IMR-90 (cell line): ENCODE measurements around the gene CENPH.
A peak's percentile ranks its signal among the peaks of the same experiment; 100 is the strongest.

Source experiments
- BHLHE40 ChIP-seq: fragments of 150-350 bp; IDR thresholded peaks from 2 replicates; pipeline ENCODE4 v1.6.1; 2016; ENCODE audit warnings: mild to moderate bottlenecking, low read depth, low read length
- CEBPB ChIP-seq: IDR thresholded peaks from 2 replicates; pipeline ENCODE4 v1.6.1; 2012; ENCODE audit warnings: low read depth, low read length, improper control_type of control experiment
- CHD1 ChIP-seq: IDR thresholded peaks from 2 replicates; pipeline ENCODE4 v1.6.1; 2012; ENCODE audit warnings: low read depth, low read length, improper control_type of control experiment
- FOS ChIP-seq: fragments of 150-350 bp; IDR thresholded peaks from 2 replicates; pipeline ENCODE4 v1.6.1; 2016; ENCODE audit warnings: low read depth, low read length
- MAFK ChIP-seq: IDR thresholded peaks from 2 replicates; pipeline ENCODE4 v1.6.1; 2012; ENCODE audit warnings: low read depth, low read length, improper control_type of control experiment
- MAZ ChIP-seq: IDR thresholded peaks from 2 replicates; pipeline ENCODE4 v1.6.1; 2012; ENCODE audit warnings: low read depth, mild to moderate bottlenecking, low read length, improper control_type of control experiment, moderate library complexity, borderline replicate concordance
- POLR2A ChIP-seq: IDR thresholded peaks from 2 replicates; pipeline ENCODE4 v1.6.1; 2012; ENCODE audit warnings: mild to moderate bottlenecking, low read depth, low read length
- RCOR1 ChIP-seq: IDR thresholded peaks from 2 replicates; pipeline ENCODE4 v1.6.1; 2012; ENCODE audit warnings: mild to moderate bottlenecking, low read length, improper control_type of control experiment; ENCODE audit not compliant: insufficient replicate concordance
- RFX5 ChIP-seq: IDR thresholded peaks from 2 replicates; pipeline ENCODE4 v1.8.0; 2012; ENCODE audit warnings: low read depth, mild to moderate bottlenecking, low read length, moderate library complexity
- SMC3 ChIP-seq: fragments of 150-350 bp; IDR thresholded peaks from 2 replicates; pipeline ENCODE4 v1.6.1; 2016; ENCODE audit warnings: low read depth, mild to moderate bottlenecking, antibody characterized with exemption, low read length, moderate library complexity
- TF ChIP-seq, protein P1 (sequence below): fragments of 150-350 bp; IDR thresholded peaks from 2 replicates; pipeline ENCODE4 v1.6.1; 2017; ENCODE audit warnings: mild to moderate bottlenecking, antibody characterized with exemption, low read length, low read depth
- TF ChIP-seq, protein P2 (sequence below): conservative IDR thresholded peaks from 2 replicates; pipeline ENCODE4 v1.5.1; 2012; ENCODE audit warnings: mild to moderate bottlenecking, low read depth, low read length, improper control_type of control experiment
- TF ChIP-seq, protein P3 (sequence below): fragments of 150-350 bp; IDR thresholded peaks from 2 replicates; pipeline ENCODE4 v1.6.1; 2016; ENCODE audit warnings: low read depth, mild to moderate bottlenecking, low read length, moderate library complexity, borderline replicate concordance

DNA sequence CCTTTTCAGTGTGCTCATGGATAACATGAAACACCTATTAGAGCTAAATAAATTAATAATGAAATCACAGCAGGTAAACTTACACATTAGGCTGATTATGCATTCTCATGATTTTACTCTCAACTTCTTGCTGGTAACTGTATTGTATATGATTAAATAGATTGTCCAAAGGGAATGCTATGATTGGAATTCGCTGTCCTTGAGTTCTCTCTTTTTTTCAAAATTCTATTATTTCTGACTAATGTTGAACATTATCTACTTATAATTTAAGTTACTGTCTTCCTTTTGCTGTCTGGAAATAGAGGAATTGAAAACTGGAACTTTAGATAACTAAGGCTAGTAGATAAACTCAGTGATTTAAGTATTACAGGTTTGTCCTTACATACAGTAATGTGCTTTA is 13.1 kb downstream of the CENPH start:
- TF ChIP-seq, protein P1, sequence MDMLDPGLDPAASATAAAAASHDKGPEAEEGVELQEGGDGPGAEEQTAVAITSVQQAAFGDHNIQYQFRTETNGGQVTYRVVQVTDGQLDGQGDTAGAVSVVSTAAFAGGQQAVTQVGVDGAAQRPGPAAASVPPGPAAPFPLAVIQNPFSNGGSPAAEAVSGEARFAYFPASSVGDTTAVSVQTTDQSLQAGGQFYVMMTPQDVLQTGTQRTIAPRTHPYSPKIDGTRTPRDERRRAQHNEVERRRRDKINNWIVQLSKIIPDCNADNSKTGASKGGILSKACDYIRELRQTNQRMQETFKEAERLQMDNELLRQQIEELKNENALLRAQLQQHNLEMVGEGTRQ = no peak
- TF ChIP-seq MAFK (0 out of 2 replicates have a peak, but pooled peaks have one; percentile 1), BHLHE40 (no peak), POLR2A (no peak), CHD1 (no peak), RCOR1 (no peak), FOS (no peak), MAZ (no peak), RFX5 (no peak), CEBPB (no peak), SMC3 (no peak)
- TF ChIP-seq, protein P2, sequence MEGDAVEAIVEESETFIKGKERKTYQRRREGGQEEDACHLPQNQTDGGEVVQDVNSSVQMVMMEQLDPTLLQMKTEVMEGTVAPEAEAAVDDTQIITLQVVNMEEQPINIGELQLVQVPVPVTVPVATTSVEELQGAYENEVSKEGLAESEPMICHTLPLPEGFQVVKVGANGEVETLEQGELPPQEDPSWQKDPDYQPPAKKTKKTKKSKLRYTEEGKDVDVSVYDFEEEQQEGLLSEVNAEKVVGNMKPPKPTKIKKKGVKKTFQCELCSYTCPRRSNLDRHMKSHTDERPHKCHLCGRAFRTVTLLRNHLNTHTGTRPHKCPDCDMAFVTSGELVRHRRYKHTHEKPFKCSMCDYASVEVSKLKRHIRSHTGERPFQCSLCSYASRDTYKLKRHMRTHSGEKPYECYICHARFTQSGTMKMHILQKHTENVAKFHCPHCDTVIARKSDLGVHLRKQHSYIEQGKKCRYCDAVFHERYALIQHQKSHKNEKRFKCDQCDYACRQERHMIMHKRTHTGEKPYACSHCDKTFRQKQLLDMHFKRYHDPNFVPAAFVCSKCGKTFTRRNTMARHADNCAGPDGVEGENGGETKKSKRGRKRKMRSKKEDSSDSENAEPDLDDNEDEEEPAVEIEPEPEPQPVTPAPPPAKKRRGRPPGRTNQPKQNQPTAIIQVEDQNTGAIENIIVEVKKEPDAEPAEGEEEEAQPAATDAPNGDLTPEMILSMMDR = no peak
- TF ChIP-seq, protein P3, sequence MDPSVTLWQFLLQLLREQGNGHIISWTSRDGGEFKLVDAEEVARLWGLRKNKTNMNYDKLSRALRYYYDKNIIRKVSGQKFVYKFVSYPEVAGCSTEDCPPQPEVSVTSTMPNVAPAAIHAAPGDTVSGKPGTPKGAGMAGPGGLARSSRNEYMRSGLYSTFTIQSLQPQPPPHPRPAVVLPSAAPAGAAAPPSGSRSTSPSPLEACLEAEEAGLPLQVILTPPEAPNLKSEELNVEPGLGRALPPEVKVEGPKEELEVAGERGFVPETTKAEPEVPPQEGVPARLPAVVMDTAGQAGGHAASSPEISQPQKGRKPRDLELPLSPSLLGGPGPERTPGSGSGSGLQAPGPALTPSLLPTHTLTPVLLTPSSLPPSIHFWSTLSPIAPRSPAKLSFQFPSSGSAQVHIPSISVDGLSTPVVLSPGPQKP = no peak
